SK-N-SH (cell line): ENCODE measurements around the gene R3HDML. TPM values are rescaled to one million over a fixed set of nuclear protein-coding genes. Genes with fewer than 3 reads are reported as not detected.

Experiments
- CTCF ChIP-seq: fragments of 200-600 bp; sonication (generic); IDR thresholded peaks from 2 replicates; pipeline ENCODE4 v1.6.1; 2017; ENCODE audit warnings: antibody characterized with exemption, mild to moderate bottlenecking, moderate library complexity
- ELF1 ChIP-seq: IDR thresholded peaks from 2 replicates; pipeline ENCODE4 v1.4.0; 2012
- EZH2phosphoT487 ChIP-seq: fragments of 200-600 bp; sonication (generic); IDR thresholded peaks from 2 replicates; pipeline ENCODE4 v1.6.1; 2017; ENCODE audit warnings: low read depth, mixed run types, mild to moderate bottlenecking, antibody characterized with exemption, moderate library complexity, borderline replicate concordance
- FOSL2 ChIP-seq: IDR thresholded peaks from 2 replicates; pipeline ENCODE4 v1.4.0; 2012; ENCODE audit warnings: low read depth, mild to moderate bottlenecking, moderate library complexity, borderline replicate concordance
- FOXJ3 ChIP-seq: sonication (generic); formaldehyde crosslinking; IDR thresholded peaks from 2 replicates; pipeline ENCODE4 v1.5.1; 2020; ENCODE audit warnings: mild to moderate bottlenecking, missing genetic modification reagents
- FOXM1 ChIP-seq: IDR thresholded peaks from 2 replicates; pipeline ENCODE4 v1.4.0; 2012; ENCODE audit warnings: low read depth, mild to moderate bottlenecking
- GABPA ChIP-seq: IDR thresholded peaks from 2 replicates; pipeline ENCODE4 v1.4.0; 2012; ENCODE audit warnings: low read depth, mild to moderate bottlenecking
- JUND ChIP-seq: IDR thresholded peaks from 2 replicates; pipeline ENCODE4 v1.4.0; 2012
- MXI1 ChIP-seq: IDR thresholded peaks from 2 replicates; pipeline ENCODE4 v1.6.1; 2012; ENCODE audit warnings: mild to moderate bottlenecking, low read depth, low read length, improper control_type of control experiment
- NFIC ChIP-seq: IDR thresholded peaks from 2 replicates; pipeline ENCODE4 v1.4.0; 2012; ENCODE audit warnings: borderline replicate concordance
- POLR2AphosphoS5 ChIP-seq: IDR thresholded peaks from 2 replicates; pipeline ENCODE4 v1.6.1; 2012; ENCODE audit warnings: low read depth, low read length
- RFX5 ChIP-seq: IDR thresholded peaks from 2 replicates; pipeline ENCODE4 v1.6.1; 2012; ENCODE audit warnings: mild to moderate bottlenecking, improper control_type of control experiment, low read length
- SIN3A ChIP-seq: IDR thresholded peaks from 2 replicates; pipeline ENCODE4 v1.6.1; 2012; ENCODE audit warnings: low read depth, mild to moderate bottlenecking, low read length, moderate library complexity, borderline replicate concordance
- TAF1 ChIP-seq: IDR thresholded peaks from 2 replicates; pipeline ENCODE4 v1.6.1; 2012; ENCODE audit warnings: low read depth, mild to moderate bottlenecking, low read length, moderate library complexity, borderline replicate concordance
- USF1 ChIP-seq: IDR thresholded peaks from 2 replicates; pipeline ENCODE4 v1.4.0; 2012; ENCODE audit warnings: low read depth, borderline replicate concordance
- YY1 ChIP-seq: IDR thresholded peaks from 2 replicates; pipeline ENCODE4 v1.4.0; 2012; ENCODE audit warnings: low read depth, mild to moderate bottlenecking
- ZBTB33 ChIP-seq: IDR thresholded peaks from 2 replicates; pipeline ENCODE4 v1.4.0; 2012; ENCODE audit warnings: low read depth, borderline replicate concordance
- polyA plus RNA-seq, 3 experiments: library from polyadenylated mRNA; depleted of rRNA; stranded (reverse); fragments of >200 nt; gene quantifications; 2 replicates each; pipeline ENCODE4 v1.2.3, GENCODE V29; 2012
- TF ChIP-seq, protein P1 (sequence below): fragments of 150-350 bp; IDR thresholded peaks from 2 replicates; pipeline ENCODE4 v1.6.1; 2017; ENCODE audit warnings: antibody characterized with exemption, low read length, low read depth, borderline replicate concordance
- TF ChIP-seq, protein P2 (sequence below): fragments of 150-350 bp; IDR thresholded peaks from 2 replicates; pipeline ENCODE4 v1.6.1; 2016; ENCODE audit warnings: mild to moderate bottlenecking, low read depth, low read length

The R3HDML gene
- polyA plus RNA-seq, 1 of the 3 experiments (the other 2 are of a cell fraction) = not detected

DNA sequence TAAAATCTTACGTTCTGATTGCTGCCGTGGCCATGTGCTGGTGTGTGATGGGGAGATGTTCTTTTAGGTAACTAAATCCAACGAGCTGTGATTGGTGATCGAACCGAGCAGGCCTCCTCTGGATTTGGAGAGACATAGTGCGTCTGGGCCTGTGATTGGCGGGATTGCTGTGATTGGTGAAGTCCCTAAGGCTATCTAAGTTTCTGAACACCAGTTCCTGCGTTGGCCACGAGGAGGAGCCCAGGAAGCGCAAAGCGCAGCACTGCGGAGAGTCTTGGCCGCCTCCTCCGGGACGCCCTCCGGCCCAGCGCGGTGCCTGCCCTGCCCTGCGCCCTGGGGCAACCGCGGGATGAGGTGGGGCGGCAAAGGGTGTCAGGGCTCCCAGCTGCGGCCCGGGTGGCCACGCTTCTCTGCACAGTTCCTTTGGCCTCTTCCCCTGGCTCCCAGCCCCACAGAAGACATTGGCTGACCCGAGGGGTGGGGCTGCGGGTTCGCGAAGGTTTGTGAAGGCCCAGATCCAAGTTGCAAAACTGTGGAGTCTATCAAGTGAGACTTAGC is 51.7 kb downstream of the R3HDML start (continued):
- TF ChIP-seq MXI1 = no peak
- no peak for TF ChIP-seq YY1
- no peak for TF ChIP-seq EZH2phosphoT487
- no peak for TF ChIP-seq GABPA
- TF ChIP-seq FOXM1 = no peak
- TF ChIP-seq, protein P1, sequence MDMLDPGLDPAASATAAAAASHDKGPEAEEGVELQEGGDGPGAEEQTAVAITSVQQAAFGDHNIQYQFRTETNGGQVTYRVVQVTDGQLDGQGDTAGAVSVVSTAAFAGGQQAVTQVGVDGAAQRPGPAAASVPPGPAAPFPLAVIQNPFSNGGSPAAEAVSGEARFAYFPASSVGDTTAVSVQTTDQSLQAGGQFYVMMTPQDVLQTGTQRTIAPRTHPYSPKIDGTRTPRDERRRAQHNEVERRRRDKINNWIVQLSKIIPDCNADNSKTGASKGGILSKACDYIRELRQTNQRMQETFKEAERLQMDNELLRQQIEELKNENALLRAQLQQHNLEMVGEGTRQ = no peak
- TF ChIP-seq POLR2AphosphoS5 = no peak
- TF ChIP-seq ZBTB33 = no peak
- no peak for TF ChIP-seq NFIC
- TF ChIP-seq FOSL2 = no peak
- TF ChIP-seq, protein P2, sequence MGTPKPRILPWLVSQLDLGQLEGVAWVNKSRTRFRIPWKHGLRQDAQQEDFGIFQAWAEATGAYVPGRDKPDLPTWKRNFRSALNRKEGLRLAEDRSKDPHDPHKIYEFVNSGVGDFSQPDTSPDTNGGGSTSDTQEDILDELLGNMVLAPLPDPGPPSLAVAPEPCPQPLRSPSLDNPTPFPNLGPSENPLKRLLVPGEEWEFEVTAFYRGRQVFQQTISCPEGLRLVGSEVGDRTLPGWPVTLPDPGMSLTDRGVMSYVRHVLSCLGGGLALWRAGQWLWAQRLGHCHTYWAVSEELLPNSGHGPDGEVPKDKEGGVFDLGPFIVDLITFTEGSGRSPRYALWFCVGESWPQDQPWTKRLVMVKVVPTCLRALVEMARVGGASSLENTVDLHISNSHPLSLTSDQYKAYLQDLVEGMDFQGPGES = no peak
- TF ChIP-seq RFX5 = no peak
- TF ChIP-seq USF1 = no peak
- no peak for TF ChIP-seq FOXJ3 (CRISPR knock-in tag)
- peak; percentile 76 for TF ChIP-seq CTCF
- no peak for TF ChIP-seq SIN3A
- no peak for TF ChIP-seq JUND
- TF ChIP-seq TAF1 = no peak
- TF ChIP-seq ELF1 = no peak
